Inferior parietal cortex (tissue), 1 donor: ENCODE measurements around the gene KCNG2.

Source experiments
- DNase-seq: peaks from one replicate; pipeline ENCODE4 v3.0.0-alpha.2; 2016; ENCODE audit errors: extremely low spot score

The KCNG2 gene

GRCh38 chr18:79768745-79769144 lies 29.0 kb upstream of the KCNG2 start:
- DNase-seq = no peak

DNA sequence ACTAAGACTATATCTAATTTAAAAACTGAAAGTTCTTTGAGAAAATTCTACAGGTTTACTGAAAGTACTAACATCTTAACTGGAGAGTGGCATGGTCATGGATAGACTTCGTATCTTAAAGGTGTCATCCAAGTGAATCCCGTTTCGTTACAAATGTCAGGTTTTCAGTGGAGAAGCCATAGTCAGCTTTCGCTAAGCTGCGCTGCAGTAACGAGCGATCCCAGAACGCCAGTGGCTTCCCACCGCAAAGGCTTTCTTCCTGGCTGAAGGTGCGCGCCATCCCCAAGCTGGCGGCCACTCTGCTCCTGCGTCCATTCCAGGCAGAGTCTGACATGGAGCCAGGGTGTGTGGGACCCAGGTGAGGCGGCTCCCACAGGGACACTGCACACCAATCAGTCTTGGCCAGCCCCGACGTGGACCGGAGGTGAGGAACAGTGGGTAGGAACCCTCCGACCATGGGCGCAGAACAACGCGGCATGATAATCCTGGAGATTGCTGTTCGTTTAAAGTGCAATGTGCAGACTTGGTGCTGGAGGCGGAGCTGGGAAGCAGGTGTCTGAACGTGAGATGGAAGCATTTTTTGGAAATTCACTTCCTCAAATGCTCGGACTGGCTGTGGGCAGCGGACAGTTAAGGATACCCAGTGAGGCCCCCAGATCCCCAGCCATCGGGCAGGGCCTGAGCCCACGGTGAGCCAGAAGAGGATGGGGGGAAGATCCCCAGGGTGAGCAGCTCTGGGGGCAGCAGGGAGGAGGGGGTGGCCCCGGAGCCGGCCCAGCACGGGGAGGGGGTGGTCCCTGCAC lies 27.8 kb upstream of the KCNG2 start:
- DNase-seq = no peak

DNA sequence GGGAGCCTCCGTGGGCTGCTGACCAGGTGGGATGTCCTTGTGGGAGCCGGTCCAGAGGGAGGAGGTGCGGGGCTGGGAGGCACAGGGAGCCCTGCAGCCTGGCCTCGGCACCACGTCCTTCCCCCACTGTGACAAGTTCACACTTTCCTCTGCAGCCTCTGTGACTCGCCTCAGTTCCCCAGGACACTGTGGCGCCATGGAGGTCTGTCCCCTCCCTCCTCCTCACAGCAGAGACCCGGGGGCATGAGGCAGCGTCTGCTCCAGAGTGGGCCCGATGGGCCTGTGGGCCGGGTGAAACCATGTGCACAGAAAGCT lies 27.3 kb upstream of the KCNG2 start:
- no peak for DNase-seq

DNA sequence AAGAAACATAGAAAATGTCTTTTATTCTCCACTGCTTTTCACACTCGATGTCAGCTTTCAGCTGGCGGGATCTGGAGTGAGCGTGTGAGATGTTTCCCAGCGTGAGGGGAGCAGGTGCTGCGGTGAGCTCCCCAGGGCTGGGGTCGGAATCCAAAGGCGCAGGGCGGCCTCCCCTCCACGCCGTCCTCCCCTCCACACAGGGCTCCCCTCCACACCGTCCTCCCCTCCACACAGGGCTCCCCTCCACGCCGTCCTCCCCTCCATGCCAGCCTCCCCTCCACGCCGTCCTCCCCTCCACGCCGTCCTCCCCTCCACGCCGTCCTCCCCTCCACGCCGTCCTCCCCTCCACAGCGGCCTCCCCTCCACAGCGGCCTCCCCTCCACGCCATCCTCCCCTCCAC lies 26.9 kb upstream of the KCNG2 start:
- no peak for DNase-seq

DNA sequence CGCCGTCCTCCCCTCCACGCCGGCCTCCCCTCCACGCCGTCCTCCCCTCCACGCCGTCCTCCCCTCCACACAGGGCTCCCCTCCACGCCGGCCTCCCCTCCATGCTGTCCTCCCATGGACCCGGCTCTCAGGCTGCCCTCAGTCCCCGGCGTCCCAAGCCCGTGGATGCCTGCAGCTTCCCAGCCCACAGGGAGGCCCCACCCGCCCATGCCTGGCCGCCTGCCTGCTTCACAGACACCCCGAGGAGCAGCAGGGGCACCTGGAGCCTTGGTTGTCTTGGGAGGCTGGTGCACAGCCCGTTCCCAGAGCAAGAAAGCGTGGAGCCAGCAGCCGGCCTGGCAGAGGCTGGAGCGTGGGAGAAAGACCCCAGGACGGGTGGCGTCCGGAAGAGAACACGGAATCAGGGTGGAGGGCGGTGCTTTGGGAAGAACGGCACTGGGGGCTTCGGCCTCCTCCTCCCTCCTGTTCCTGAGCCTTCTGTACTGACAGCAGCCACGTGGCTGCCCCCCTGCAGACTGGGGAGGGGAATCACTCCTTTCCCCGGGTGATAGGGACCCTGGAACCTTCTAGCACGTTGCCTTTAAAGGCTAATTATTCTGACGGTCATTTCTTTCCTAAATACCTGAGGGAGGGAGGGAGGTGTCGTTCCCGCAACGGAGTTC lies 26.2 kb upstream of the KCNG2 start:
- DNase-seq = no peak

GRCh38 chr18:79772108-79772864 lies 25.5 kb upstream of the KCNG2 start:
- no peak for DNase-seq

DNA sequence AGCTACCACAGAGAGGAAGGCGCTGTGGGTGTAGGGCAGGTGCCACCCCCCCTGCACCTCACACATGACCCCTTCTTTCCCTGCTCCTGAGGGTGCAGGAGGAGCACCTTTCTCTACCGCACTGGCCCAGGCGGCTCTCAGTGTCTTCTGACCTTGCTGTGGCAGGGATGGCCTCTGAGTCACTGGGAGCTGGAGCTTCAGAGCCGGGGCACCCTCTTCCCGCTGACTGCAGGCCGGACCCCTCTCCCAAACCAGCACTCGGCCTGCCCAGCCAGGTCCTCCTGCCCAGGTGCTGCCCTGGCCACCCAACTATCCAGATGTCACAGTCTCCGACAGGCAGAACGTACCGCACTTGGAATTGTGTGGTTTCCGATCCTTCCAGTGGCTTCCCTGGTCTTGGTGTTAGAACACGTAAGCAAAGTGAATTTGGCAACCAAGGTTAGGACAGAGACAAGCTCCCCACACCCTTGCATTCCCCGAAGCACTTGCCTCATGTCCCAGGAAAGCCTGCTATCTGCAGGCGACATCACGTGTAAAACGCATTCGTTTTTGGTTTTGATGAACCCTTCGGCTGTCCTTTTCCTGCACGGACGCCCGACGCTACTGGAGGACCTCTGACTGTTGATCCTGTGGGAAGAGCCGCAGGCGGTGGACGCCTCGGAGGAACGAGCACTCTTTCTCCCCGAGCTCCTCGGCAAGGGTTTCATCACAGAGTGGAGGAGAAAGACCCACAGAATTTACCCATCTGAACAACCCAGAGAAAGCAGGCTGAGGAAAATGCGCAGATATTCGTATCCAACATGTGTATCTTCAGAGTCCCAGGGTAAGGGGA lies 24.7 kb upstream of the KCNG2 start:
- DNase-seq = no peak

- no peak for DNase-seq
These were observed 23.6 kb upstream of the KCNG2 start for GRCh38 chr18:79774111-79774510.

DNA sequence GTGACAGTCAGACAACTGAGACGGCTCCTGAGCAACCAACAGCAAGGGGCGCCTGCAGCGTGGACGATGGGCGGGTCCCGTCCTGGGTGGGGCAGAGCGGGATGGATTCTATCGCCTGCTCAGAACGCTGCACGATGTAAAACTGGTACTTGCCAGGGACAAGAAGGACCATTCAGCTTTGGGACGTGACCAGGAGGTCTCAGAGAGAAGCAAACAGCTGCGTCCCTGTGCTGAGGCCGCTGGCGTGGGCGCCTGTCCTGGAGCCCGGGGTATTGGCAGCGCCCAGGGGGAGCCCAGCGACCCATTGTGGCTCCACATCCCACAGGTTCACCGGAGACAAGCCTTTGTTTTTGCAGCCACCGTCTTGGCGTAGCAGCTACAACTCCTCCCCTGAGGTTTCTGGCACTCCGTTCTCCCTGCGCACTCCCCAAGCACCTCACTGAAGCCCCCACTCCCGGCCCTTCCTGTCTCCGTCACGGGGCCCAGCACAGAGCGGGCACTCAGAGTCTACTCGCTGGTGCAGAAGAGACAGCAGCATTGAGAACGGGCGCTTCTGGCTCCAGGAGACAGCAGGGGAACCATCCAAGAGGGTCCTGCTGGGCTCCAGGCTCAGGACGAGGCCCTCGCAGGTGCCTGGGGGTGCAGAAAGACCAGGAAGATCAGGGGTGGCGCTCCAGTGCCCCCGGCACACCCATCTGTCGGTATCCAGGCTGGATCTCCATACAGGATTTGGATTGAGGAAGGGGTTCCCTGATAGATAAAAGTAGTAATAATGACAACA lies 22.1 kb upstream of the KCNG2 start:
- no peak for DNase-seq

DNA sequence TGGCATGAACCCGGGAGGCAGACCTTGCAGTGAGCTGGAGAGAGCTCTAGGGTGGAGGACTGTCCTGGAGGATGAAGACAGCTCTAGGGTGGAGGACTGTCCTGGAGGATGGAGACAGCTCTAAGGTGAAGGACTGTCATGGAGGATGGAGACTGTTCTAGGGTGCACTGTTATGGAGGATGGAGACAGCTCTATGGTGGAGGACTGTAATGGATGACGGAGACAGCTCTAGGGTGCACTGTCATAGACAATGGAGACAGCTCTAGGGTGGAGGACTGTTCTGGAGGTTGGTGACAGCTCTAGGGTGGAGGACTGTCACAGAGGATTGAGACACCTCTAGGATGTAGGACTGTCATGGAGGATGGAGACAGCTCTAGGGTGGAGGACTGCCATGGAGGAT lies 21.1 kb upstream of the KCNG2 start:
- no peak for DNase-seq

DNA sequence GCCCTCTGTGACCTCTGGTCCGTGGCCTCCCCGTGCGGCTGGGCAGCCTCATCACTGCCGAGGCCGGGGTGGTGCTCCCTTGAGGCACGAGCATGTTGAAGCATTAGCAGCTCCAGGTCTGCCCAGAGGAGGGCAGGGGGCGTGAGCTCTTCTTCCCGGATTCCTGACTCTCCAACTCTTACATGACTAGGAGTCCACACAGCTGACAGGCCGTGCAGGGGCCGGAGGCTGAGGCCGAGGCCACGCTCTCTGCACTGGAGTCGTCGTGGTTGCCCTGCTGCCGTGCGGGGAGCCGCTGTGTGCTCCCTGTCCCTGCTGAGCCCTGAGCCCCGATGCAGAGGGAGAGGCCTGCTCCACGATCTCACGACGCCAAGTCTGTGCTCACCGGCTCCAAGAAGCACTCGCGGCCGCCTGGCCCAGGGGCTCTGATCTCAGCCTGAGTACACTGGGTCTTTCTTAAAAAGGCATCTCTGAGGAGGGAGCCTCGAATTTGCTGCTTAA lies 19.4 kb upstream of the KCNG2 start:
- no peak for DNase-seq

- no peak for DNase-seq
These were observed 18.6 kb upstream of the KCNG2 start for GRCh38 chr18:79779021-79779699.

- no peak for DNase-seq
These were observed 18.0 kb upstream of the KCNG2 start for GRCh38 chr18:79779700-79780190.

GRCh38 chr18:79780547-79780946 lies 17.2 kb upstream of the KCNG2 start:
- no peak for DNase-seq

DNA sequence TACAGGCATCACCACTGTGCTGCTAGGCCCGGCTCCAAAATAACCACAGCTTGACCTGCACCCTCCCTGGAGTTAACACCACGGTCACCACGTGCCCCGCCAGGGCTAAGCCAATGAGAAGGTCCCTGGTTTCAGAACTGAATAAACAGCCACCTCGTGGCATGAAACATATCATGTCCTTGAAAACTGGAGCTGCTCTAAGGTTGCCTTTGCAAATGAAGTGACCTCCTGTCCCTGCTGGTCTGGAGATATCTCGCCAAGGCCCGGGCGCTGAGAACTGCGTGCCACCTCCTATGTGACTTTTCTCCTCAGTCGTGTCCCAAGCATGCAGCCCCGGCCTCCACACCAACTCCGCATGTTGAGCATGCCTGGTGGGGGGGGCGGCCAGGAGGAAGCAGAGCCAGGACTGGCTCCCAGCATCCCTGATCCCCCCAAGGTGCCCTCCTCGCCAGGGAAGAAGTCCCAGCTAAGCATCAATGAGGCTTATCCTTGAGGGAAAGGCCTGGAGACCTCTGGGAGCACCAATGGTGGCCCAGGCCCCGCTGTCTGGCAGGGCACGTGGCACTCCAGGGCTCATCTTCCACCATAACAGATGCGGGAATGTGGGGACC lies 16.3 kb upstream of the KCNG2 start:
- no peak for DNase-seq

GRCh38 chr18:79782566-79783308 lies 15.0 kb upstream of the KCNG2 start:
- no peak for DNase-seq

DNA sequence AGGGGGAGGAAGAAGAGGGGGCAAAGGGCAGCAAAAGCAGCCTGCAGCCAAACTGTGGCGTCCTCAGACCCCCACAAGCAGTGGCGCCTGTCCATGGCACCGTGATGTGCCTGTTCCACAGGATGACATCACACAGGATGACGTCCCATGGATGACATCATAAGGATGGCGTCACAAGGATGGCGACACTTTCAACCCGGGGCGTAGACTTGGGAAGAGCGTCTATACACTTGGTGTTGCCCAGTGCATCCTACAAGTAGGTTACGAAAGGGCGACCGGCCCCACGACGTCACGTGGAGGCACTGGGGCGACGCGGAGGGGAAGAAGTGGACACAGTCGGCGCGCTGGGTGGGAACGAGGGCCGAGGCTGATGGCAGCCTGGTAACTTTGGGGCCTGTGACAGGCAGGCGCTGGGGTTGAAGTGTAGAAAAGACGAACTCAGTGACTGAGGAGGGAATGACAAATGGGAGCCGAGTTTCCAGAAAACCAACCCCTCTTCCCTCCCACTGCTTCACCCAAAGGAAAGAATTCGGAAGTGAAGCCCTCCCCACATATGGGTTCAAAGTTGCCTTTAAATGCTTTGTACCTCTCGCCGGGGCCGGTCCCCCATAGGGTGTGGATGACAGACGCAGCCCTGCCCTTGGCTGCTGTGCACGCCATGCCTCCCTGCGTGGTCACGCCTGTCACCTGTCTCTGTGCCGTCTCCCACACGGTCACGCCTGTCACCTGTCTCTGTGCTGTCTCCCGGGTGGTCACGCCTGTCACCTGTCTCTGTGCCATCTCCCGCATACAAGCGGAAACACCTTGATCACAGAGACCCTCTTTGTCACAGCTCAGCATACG lies 13.4 kb upstream of the KCNG2 start:
- no peak for DNase-seq
